Progenitor cell of endocrine pancreas (in vitro differentiated cells): ENCODE results near the gene ARV1. TPM values are rescaled to one million over a fixed set of nuclear protein-coding genes. Genes with fewer than 3 reads are reported as not detected.
"Not testable (repeated sequence)": the region's sequence is repeated elsewhere in the genome, so short reads cannot be mapped to it uniquely, and the experiment has no call there.

Source experiments
- DNase-seq: peaks from one replicate; pipeline ENCODE4 v3.0.0; 2021; ENCODE audit warnings: low spot score; ENCODE audit not compliant: unreplicated experiment
- H3K27ac Mint-ChIP-seq: 2 replicates; pipeline ENCODE4 v1.8.0; 2021; ENCODE audit warnings: mild to moderate bottlenecking, moderate library complexity, mixed read lengths
- H3K27me3 Mint-ChIP-seq: 2 replicates; pipeline ENCODE4 v1.8.0; 2021; ENCODE audit warnings: mixed read lengths
- H3K36me3 Mint-ChIP-seq: 2 replicates; pipeline ENCODE4 v1.8.0; 2022; ENCODE audit warnings: mixed read lengths; ENCODE audit not compliant: insufficient read depth
- H3K4me1 Mint-ChIP-seq: 2 replicates; pipeline ENCODE4 v1.8.0; 2021; ENCODE audit warnings: low read depth, mixed read lengths
- H3K4me3 Mint-ChIP-seq: 2 replicates; pipeline ENCODE4 v1.8.0; 2021; ENCODE audit warnings: low read depth, mild to moderate bottlenecking, moderate library complexity, mixed read lengths
- H3K9me3 Mint-ChIP-seq: 2 replicates; pipeline ENCODE4 v1.8.0; 2021; ENCODE audit warnings: low read depth, mixed read lengths
- total RNA-seq: library from RNA; stranded (reverse); gene quantifications from 2 replicates; pipeline ENCODE4 v1.2.1, GENCODE V29; 2021
- TF ChIP-seq, protein P1 (sequence below): fragments of 200-600 bp; sonication (generic); IDR thresholded peaks from one replicate; pipeline ENCODE4 v1.5.0; 2021; ENCODE audit warnings: antibody characterized with exemption, mild to moderate bottlenecking; ENCODE audit not compliant: unreplicated experiment

ARV1 gene
- total RNA-seq, 1 donor from 2014 or later, result 14.4 TPM

DNA sequence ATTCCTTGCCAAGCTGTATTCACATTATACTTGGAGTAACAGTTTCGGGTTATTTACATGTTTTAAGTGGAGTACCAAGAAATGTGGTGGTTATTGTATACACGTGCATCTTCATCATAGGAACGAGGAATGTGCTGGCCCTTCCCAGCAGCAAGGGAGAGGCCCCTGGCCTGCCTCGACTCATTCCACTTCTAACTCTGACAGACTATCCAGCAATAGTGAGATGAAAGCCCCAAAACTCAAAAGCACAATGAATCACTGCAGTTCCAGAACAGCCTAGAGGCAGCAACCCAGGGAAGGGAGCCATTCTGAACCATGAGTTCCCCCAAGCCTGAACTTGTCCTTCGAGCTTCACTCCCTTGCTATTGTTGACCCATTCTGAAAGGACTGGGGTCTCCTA, 38.1 kb downstream of the ARV1 start:
- DNase-seq, result no peak
- Mint-ChIP-seq H3K27me3 (no peaks in the 10 kb centered on the region), H3K4me3 (no peak overlapping the region), H3K9me3 (no peaks in the 10 kb centered on the region), H3K4me1 (no peaks in the 10 kb centered on the region), H3K36me3 (peaks cover 10% of the 10 kb centered on the region), H3K27ac (no peak overlapping the region)
- TF ChIP-seq, protein P1, sequence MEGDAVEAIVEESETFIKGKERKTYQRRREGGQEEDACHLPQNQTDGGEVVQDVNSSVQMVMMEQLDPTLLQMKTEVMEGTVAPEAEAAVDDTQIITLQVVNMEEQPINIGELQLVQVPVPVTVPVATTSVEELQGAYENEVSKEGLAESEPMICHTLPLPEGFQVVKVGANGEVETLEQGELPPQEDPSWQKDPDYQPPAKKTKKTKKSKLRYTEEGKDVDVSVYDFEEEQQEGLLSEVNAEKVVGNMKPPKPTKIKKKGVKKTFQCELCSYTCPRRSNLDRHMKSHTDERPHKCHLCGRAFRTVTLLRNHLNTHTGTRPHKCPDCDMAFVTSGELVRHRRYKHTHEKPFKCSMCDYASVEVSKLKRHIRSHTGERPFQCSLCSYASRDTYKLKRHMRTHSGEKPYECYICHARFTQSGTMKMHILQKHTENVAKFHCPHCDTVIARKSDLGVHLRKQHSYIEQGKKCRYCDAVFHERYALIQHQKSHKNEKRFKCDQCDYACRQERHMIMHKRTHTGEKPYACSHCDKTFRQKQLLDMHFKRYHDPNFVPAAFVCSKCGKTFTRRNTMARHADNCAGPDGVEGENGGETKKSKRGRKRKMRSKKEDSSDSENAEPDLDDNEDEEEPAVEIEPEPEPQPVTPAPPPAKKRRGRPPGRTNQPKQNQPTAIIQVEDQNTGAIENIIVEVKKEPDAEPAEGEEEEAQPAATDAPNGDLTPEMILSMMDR, result no peak

DNA sequence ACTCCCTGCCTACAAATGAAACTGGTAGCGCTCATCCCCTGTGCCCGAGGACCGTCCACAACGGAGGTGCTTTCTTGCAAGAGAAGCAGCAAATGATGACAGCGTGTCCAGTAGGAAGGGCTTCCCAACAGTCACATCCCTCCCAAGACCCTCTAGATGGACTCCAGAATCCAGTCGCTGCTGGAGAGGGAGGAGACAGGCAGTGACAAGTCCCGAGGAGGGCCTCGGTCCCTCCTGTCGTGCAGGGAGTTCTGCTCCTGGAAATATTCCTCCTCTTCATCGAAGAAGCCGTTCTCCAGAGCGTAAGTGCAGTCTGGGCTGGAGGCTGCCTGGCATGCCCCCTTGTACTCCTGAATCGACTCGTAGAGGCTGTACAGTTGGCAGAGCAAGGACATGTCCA, 40.8 kb downstream of the ARV1 start:
- H3K4me1 Mint-ChIP-seq, result no peaks in the 10 kb centered on the region
- no peak for DNase-seq

DNA sequence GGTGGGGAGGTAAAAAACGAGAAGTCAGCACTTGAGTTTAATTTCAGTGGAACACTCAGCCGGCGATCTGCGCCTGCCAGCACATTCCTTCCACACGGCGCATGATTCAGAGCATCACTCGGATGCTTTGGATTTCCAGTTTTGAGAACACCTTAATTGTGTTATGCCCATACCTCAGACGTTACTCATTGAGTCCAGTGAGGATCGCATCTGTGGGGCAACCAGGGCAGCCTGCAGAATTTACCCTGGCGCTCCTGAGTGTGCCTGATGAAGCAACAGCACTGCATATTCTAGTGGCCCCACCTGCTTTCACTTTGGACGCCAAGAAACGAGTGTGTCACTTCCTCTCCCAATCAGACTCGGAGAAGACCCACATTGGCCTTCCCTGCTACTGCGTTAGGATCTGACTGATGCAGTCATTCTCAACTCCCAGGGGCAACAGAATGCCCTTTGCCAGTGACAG, 41.3 kb downstream of the ARV1 start:
- H3K4me1 Mint-ChIP-seq, result no peaks in the 10 kb centered on the region
- no peak overlapping the region for H3K4me3 Mint-ChIP-seq
- DNase-seq, result no peak
- no peak overlapping the region for H3K27ac Mint-ChIP-seq
- H3K36me3 Mint-ChIP-seq, result peaks cover 14% of the 10 kb centered on the region
- no peaks in the 10 kb centered on the region for H3K27me3 Mint-ChIP-seq
- H3K9me3 Mint-ChIP-seq, result no peaks in the 10 kb centered on the region
- TF ChIP-seq, protein P1, result no peak

More for the DNA sequence above, 40.8 kb downstream of the ARV1 start:
- Mint-ChIP-seq H3K36me3 (peaks cover 14% of the 10 kb centered on the region), H3K4me3 (no peak overlapping the region), H3K27ac (no peak overlapping the region), H3K27me3 (no peaks in the 10 kb centered on the region), H3K9me3 (no peaks in the 10 kb centered on the region)
- TF ChIP-seq, protein P1, result no peak

DNA sequence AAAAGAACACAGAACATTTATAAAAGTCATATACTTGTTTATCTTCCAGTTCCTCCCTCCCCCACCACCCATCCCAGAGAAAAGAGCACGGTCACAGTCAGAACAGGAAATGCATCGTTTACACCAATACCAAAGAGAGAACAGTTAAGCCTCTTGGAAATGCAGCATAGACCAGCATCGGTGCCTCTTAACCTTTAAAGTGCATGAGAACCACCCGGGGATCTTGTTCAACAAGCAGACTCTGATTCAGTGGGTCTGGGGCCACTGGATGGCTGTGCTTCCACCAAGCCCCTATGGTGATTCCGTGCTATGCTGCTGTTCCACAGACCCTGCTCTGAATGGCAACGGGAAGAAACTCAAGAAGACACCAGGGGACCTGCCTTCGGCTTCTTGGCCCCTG, 41.9 kb downstream of the ARV1 start:
- Mint-ChIP-seq H3K4me1 (peaks cover 2% of the 10 kb centered on the region), H3K9me3 (no peaks in the 10 kb centered on the region), H3K36me3 (peaks cover 14% of the 10 kb centered on the region), H3K27me3 (no peaks in the 10 kb centered on the region), H3K27ac (no peak overlapping the region), H3K4me3 (no peak overlapping the region)
- TF ChIP-seq, protein P1, result no peak
- no peak for DNase-seq

DNA sequence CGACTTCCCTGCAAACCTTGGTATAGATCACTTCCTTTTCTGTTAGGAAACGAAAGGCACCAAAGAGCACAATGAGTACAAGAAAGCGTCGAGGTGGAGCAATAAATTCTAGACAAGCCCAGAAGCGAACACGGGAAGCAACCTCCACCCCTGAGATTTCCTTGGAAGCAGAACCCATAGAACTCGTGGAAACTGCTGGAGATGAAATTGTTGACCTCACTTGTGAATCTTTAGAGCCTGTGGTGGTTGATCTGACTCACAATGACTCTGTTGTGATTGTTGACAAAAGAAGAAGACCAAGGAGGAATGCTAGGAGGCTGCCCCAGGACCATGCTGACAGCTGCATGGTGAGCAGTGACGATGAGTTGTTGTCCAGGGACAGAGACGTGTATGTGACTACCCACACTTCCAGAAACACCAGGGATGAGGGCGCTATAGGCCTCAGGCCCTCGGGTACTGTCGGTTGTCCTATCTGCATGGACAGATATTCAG, 42.7 kb downstream of the ARV1 start:
- Mint-ChIP-seq H3K36me3 (peaks cover 14% of the 10 kb centered on the region), H3K4me1 (peaks cover 9% of the 10 kb centered on the region), H3K4me3 (no peak overlapping the region), H3K9me3 (no peaks in the 10 kb centered on the region), H3K27ac (no peak overlapping the region), H3K27me3 (no peaks in the 10 kb centered on the region)
- no peak for DNase-seq
- TF ChIP-seq, protein P1, result no peak

DNA sequence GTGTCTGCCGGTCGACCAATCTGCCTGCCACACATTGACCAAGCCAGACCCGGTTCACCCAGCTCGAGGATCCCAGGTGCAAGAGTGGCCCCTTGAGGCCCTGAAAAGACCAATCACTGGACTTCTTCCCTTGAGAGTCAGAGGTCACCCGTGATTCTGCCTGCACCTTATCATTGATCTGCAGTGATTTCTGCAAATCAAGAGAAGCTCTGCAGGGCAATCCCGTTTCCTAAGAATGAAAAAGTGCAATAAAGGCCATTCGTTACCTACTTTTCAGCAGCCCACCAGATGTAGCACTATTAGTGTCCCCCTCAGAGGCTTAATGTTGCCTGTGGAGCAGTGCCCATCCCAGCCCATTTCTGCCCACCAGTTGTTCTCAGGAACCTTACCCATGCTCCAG, 43.6 kb downstream of the ARV1 start:
- H3K4me1 Mint-ChIP-seq, result peaks cover 14% of the 10 kb centered on the region
- H3K9me3 Mint-ChIP-seq, H3K4me3 Mint-ChIP-seq, DNase-seq, H3K27me3 Mint-ChIP-seq, H3K27ac Mint-ChIP-seq: not testable (repeated sequence)
- peaks cover 14% of the 10 kb centered on the region for H3K36me3 Mint-ChIP-seq
